HG02623 (cell line): ENCODE measurements around the gene PPP3R1.

Experiments
- ATAC-seq: cut with Tn5 transposase; IDR thresholded peaks from one replicate; pipeline ENCODE4 v1.9.1; 2021; ENCODE audit warnings: moderate library complexity; ENCODE audit not compliant: unreplicated experiment

Gene PPP3R1, protein sequence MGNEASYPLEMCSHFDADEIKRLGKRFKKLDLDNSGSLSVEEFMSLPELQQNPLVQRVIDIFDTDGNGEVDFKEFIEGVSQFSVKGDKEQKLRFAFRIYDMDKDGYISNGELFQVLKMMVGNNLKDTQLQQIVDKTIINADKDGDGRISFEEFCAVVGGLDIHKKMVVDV

GRCh38 chr2:68252400-68253218, at the start of gene PPP3R1:
Gene PPP3R1, minus strand, starts transcription at chr2:68252532. Its CDS starts 405 bp downstream, at chr2:68252127.
- peak; percentile 79 for ATAC-seq

DNA sequence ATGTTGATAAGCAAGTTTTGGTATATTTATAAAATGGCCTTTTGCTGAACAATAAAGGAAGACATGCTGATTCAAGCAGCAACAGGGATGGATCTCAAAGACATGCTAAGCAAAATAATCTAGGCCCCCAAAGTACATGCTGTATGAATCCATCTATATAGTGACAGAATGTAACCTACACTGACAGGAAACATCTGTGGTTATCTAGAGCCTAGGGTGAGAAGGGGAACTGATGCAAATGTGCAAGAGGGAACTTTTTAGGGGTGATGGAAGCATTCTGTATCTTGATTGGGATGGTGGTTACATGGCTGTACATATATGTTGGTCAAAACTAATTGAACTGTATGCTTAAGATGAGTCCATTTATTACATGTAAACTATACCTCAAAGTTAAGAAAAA, 43.2 kb upstream of the PPP3R1 start:
- peak; percentile 71 for ATAC-seq

GRCh38 chr2:68294913-68295312, 42.6 kb upstream of the PPP3R1 start:
- no peak for ATAC-seq

- ATAC-seq: no peak
Measured at GRCh38 chr2:68294187-68294586, 41.9 kb upstream of the PPP3R1 start.

GRCh38 chr2:68293755-68294154, 41.4 kb upstream of the PPP3R1 start:
- no peak for ATAC-seq

DNA sequence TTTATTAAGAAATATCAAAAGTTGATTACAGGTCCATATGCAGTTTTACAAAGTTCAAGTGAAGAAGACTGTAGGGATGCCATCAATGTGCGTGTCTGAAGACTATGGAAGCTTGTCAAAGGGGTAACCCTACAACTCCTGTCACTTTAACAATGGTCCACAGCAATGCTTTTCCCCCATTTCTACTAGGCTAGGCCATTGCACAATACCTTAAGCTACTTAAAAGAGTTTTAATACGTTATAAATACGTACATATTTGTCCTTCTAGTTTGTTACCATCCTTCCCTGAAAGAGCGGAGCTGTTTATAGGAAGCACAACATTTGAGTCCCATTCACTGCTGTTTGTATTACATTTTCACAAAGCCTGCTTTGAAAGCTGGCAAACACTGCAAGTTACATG, 40.7 kb upstream of the PPP3R1 start:
- no peak for ATAC-seq

DNA sequence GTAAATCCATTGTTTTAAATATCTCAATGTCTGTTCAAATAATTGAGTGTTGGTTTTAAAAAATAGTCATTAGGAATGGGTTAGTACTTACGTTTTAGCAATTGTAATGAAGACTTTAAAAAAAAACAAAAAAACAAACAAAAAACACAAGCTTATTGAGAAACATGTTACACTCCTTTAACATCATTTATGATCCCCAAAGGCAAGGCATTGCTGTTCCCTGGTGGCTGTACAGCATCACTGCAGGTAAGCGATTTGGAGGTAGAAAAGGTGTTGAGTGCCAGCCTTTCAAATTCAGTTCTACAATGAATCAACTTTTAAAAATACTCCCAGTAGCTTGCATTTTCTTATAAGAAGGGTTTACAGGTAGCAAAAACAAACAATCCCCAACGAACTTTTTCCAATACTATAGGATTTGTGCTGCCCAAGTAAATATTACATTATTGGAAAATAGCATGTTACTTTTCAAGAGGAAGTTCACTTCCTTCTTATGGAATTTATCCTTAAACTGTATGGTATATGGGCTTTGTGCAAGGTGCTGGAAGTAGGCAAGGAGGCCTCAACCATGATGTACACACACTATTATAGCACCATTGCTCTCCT, 39.9 kb upstream of the PPP3R1 start:
- peak; percentile 50 for ATAC-seq

- no peak for ATAC-seq
Measured at GRCh38 chr2:68291314-68291713, 39.0 kb upstream of the PPP3R1 start.

DNA sequence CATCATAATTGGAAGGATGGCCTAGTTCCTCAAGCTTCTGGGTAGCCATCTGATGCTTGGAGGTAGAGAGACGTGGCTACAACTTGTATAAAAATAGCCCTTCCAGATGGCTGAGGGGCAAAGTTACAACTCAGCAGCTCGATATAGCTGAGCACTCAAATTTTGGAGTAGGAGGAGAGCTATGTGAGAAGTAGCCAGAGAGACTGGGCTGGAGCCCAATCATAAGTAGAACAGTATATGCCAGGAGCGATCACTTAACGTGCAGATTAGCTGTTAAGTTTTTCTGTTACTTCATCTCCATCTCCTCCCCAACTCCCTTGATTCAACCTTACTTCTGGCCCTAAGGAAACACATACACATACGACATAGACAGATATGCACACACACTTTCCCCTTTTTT, 38.6 kb upstream of the PPP3R1 start:
- ATAC-seq: no peak

DNA sequence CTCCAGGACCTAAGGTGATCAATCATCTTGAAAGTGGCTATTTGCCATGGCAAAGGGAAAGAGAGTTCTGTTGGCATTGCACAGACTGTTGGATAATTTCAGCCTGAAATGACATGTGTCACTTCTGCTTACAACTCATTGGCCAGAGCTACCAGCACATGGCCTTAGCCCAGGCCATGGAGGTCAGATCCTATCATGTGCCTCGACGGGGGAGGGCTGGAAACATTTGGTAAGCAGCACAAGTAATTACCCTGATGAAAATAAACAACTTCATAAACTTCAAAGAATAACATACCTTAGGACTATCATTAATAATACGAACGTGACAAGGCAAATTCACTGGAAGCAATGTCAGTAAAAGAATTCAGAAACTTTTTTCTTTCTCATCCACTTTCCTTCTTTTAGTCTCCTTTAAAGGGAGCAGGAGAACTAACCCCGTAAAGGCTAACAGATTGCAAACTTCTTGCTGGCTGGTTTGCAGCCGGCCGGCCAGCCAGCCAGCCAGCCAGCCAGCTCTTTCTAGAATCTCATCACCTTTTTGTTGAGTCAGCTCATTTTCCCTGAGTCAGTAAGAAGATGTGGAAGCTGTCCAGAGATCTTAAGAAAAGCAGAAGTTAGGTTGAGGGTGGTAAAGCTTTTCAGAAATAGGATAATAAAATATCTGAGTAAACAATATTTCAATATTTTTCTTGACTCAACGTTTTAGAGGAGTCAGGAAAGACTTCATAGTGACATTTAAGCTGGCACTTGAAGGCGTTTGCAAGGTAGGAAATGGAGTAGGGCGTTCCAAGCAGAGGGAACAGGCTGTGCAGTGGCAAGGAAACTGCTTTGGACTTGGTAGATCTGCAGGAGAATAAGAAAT, 35.5 kb upstream of the PPP3R1 start:
- no peak for ATAC-seq

DNA sequence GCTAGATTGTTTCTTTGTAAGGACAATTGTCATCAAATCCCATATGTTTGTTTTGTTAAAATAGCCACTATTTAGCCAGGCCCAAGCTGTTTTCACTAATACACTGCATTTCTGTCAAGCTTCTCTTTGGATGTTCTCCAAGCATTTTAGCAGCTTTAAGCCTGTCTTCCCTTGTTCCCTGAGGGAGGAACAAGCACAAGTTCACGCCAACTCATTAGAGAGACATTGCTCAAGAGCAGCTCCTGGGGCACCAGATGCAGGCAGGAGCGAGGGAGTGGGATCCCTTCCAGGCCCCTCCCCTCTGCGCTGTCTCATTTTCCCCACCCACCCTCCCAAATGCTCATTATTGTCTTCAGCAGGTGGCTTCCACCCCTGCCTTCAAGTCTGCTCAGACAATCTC, 32.6 kb upstream of the PPP3R1 start:
- no peak for ATAC-seq

DNA sequence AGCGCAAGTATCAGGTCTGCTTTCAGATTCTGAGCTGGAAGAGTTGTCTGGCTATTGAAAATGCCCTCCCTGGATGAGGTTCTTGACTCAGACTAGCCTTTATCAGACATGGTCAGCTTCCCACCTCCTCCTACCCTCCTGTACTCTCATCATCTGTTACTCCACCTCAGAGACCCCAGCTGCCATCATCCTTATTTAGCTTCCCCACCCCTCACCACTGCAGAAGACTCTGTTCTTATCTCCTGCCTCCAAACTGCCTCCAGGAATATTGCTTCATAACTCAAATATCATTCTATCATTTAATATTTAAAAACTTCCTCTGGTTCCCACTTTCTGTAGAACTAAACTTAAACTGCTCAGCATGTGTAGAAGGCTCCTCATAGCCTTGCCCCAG, 31.1 kb upstream of the PPP3R1 start:
- no peak for ATAC-seq

DNA sequence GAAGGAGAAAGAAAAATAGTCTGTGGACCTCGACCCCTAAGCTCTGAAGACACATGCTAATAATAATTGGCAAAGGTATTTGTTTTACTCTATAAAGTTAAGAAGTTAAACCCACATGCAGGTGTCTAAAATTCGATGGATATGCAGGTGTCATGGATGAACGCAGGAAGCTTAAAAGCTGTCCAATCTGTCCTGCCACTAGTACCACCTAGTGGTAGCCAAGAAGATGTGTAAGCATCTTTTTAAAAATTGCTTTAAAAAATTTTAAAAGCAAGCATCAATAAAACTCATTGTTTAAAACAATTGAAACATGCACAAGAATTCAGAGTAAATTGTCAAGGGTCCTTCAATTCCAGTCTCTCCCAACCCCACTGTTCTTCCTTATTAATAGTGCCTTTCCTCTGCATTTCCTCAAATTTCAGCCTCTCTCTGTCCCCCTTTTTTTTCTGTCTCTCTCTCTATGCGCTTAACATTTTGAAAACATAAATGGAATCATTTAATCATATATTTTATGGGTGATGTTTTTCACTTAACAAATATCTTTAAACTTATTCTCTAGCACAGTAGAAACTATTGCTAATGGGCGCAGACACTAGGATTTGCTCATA, 30.6 kb upstream of the PPP3R1 start:
- ATAC-seq: no peak

- ATAC-seq: no peak
Measured at GRCh38 chr2:68280796-68281195, 28.5 kb upstream of the PPP3R1 start.

DNA sequence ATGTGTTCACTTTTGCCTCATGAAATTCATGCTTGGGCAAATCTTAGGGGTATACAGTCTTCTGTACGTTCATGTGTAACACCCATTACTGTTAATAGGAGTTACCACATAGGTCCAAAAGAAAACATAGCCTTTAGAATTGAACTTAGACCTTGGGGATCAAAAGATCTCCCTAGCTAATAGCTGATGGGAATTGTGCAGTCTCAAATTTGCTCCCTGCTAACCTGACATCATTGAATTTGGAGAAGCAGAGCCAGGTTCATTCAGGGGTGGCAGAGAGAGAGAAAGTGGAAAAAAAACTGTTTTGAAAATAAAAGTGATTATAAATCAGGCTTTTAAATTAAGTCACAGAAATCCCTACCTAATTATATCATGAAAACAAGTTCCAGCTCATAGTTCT, 28.0 kb upstream of the PPP3R1 start:
- no peak for ATAC-seq

DNA sequence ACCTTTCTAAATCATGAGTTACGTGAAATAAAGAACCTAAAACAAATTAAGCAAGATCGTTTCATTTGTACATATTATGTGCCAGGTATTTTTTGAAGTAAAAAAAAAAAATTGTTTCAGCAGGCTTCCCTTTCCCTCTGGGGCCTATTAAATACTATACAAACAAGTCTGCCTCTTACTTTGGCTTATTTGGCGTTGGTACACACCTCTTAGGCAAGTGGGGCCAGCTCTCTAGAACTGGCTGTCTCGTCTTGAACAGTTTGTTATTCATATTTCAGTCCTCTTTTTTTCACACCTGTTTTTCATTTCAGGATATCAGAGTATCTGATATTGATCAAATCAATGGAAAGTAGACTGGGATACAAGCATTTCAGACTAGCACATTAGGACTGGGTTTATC, 27.4 kb upstream of the PPP3R1 start:
- no peak for ATAC-seq

DNA sequence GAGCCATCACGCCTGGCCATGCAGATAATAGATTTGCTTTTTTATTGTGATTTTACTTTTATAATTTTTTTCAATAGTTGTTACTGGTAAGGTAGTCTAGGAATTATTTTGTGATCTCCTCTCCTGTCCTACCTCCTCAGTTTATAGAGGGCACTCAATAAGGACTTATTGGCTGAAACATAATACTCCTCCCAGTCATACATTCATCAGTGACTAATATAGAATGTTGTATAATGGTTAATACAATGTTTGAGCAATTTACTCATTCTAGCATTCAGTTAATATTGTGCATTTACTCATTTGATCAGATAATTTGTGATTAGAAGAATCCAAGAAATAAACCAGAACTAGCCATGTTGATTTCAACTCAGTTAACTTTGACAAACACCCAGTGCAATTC, 25.8 kb upstream of the PPP3R1 start:
- ATAC-seq: no peak

GRCh38 chr2:68274022-68274421, 21.7 kb upstream of the PPP3R1 start:
- ATAC-seq: no peak

- no peak for ATAC-seq
Measured at GRCh38 chr2:68272246-68272994, 20.1 kb upstream of the PPP3R1 start.

- no peak for ATAC-seq
Measured at GRCh38 chr2:68266655-68267054, 14.3 kb upstream of the PPP3R1 start.
